HUES6 (cell line): ENCODE results near the gene CACNA1B.

Source experiments
- H3K27ac ChIP-seq: 2 replicates; pipeline ENCODE4 v1.7.0; 2013; ENCODE audit warnings: low read depth, mild to moderate bottlenecking, low read length, inconsistent platforms
- H3K27me3 ChIP-seq: 2 replicates; pipeline ENCODE4 v1.6.1; 2013; ENCODE audit warnings: low read length; ENCODE audit not compliant: control insufficient read depth, insufficient read depth
- H3K36me3 ChIP-seq: 2 replicates; pipeline ENCODE4 v1.6.1; 2013; ENCODE audit warnings: low read length; ENCODE audit not compliant: control insufficient read depth, insufficient read depth
- H3K4me1 ChIP-seq: 2 replicates; pipeline ENCODE4 v1.6.1; 2013; ENCODE audit warnings: low read length; ENCODE audit not compliant: control insufficient read depth, insufficient read depth
- H3K4me3 ChIP-seq: 2 replicates; pipeline ENCODE4 v1.5.1; 2013; ENCODE audit warnings: low read depth, low read length
- H3K9ac ChIP-seq: one replicate; pipeline ENCODE4 v1.6.1; 2013; ENCODE audit warnings: mild to moderate bottlenecking, low read length
- H3K9me3 ChIP-seq: 2 replicates; pipeline ENCODE4 v1.6.1; 2013; ENCODE audit warnings: low read depth, low read length; ENCODE audit not compliant: control insufficient read depth, insufficient read depth

Gene CACNA1B

GRCh38 chr9:137977571-137978261 lies 100.1 kb downstream of the CACNA1B start:
- Histone ChIP-seq H3K27ac (no peak overlapping the region), H3K36me3 (peaks cover 16% of the 10 kb centered on the region), H3K9ac (no peak overlapping the region), H3K27me3 (no peaks in the 10 kb centered on the region), H3K4me3 (no peak overlapping the region), H3K9me3 (no peaks in the 10 kb centered on the region), H3K4me1 (no peaks in the 10 kb centered on the region)

- Histone ChIP-seq H3K9ac (no peak overlapping the region), H3K9me3 (no peaks in the 10 kb centered on the region), H3K27me3 (no peaks in the 10 kb centered on the region), H3K4me3 (no peak overlapping the region), H3K36me3 (peaks cover 17% of the 10 kb centered on the region), H3K4me1 (no peaks in the 10 kb centered on the region), H3K27ac (no peak overlapping the region)
Measured at GRCh38 chr9:137978262-137978714, 100.7 kb downstream of the CACNA1B start.

GRCh38 chr9:137982200-137982599 lies 104.6 kb downstream of the CACNA1B start:
- no peaks in the 10 kb centered on the region for H3K27me3 ChIP-seq
- peaks cover 46% of the 10 kb centered on the region for H3K36me3 ChIP-seq

GRCh38 chr9:137984005-137984404 lies 106.4 kb downstream of the CACNA1B start:
- Histone ChIP-seq H3K27ac (no peak overlapping the region), H3K27me3 (no peaks in the 10 kb centered on the region), H3K9ac (no peak overlapping the region), H3K4me1 (no peaks in the 10 kb centered on the region; the same call in 1 of the 2 replicates), H3K9me3 (peaks cover 9% of the 10 kb centered on the region; the same call in 1 of the 2 replicates), H3K4me3 (no peak overlapping the region), H3K36me3 (peaks cover 48% of the 10 kb centered on the region)

More at GRCh38 chr9:137982200-137982599, 104.6 kb downstream of the CACNA1B start:
- H3K4me1 ChIP-seq = no peaks in the 10 kb centered on the region
- no peaks in the 10 kb centered on the region for H3K9me3 ChIP-seq
- H3K9ac ChIP-seq = no peak overlapping the region
- no peak overlapping the region for H3K4me3 ChIP-seq
- no peak overlapping the region for H3K27ac ChIP-seq

- no peaks in the 10 kb centered on the region; the same call in 1 of the 2 replicates for H3K4me1 ChIP-seq
- peaks cover 15% of the 10 kb centered on the region for H3K9me3 ChIP-seq
- H3K9ac ChIP-seq = no peak overlapping the region
- peaks cover 48% of the 10 kb centered on the region for H3K36me3 ChIP-seq
- no peaks in the 10 kb centered on the region for H3K27me3 ChIP-seq
- no peak overlapping the region for H3K4me3 ChIP-seq
- no peak overlapping the region for H3K27ac ChIP-seq
Measured at GRCh38 chr9:137984520-137985257, 107.1 kb downstream of the CACNA1B start.

- H3K27ac ChIP-seq = no peak overlapping the region
- H3K4me3 ChIP-seq = no peak overlapping the region
- H3K9ac ChIP-seq = no peak overlapping the region
- H3K36me3 ChIP-seq = peaks cover 41% of the 10 kb centered on the region; the same call in 1 of the 2 replicates
- H3K4me1 ChIP-seq = no peaks in the 10 kb centered on the region; the same call in 1 of the 2 replicates
- no peaks in the 10 kb centered on the region for H3K27me3 ChIP-seq
- H3K9me3 ChIP-seq = peaks cover 24% of the 10 kb centered on the region
Measured at GRCh38 chr9:137985637-137986071, 108.1 kb downstream of the CACNA1B start.

GRCh38 chr9:137986268-137987099 lies 108.9 kb downstream of the CACNA1B start:
- Histone ChIP-seq H3K9me3 (peaks cover 29% of the 10 kb centered on the region), H3K9ac (no peak overlapping the region), H3K4me3 (no peak overlapping the region), H3K27ac (no peak overlapping the region), H3K27me3 (no peaks in the 10 kb centered on the region), H3K36me3 (peaks cover 41% of the 10 kb centered on the region; the same call in 1 of the 2 replicates), H3K4me1 (no peaks in the 10 kb centered on the region; the same call in 1 of the 2 replicates)

GRCh38 chr9:137987244-137988030 lies 109.9 kb downstream of the CACNA1B start:
- H3K4me3 ChIP-seq = no peak overlapping the region
- peaks cover 37% of the 10 kb centered on the region for H3K9me3 ChIP-seq
- H3K27me3 ChIP-seq = no peaks in the 10 kb centered on the region
- H3K4me1 ChIP-seq = no peaks in the 10 kb centered on the region; the same call in 1 of the 2 replicates
- no peak overlapping the region for H3K9ac ChIP-seq
- H3K36me3 ChIP-seq = peaks cover 41% of the 10 kb centered on the region; the same call in 1 of the 2 replicates
- H3K27ac ChIP-seq = no peak overlapping the region

- Histone ChIP-seq H3K36me3 (peaks cover 41% of the 10 kb centered on the region; the same call in 1 of the 2 replicates), H3K9me3 (peaks cover 37% of the 10 kb centered on the region), H3K27ac (no peak overlapping the region), H3K4me3 (no peak overlapping the region), H3K4me1 (no peaks in the 10 kb centered on the region; the same call in 1 of the 2 replicates), H3K27me3 (no peaks in the 10 kb centered on the region), H3K9ac (no peak overlapping the region)
Measured at GRCh38 chr9:137988051-137988450, 110.5 kb downstream of the CACNA1B start.

GRCh38 chr9:137988701-137989100 lies 111.1 kb downstream of the CACNA1B start:
- no peak overlapping the region for H3K4me3 ChIP-seq
- no peaks in the 10 kb centered on the region; the same call in 1 of the 2 replicates for H3K4me1 ChIP-seq
- peaks cover 42% of the 10 kb centered on the region for H3K9me3 ChIP-seq
- peaks cover 38% of the 10 kb centered on the region; the same call in 1 of the 2 replicates for H3K36me3 ChIP-seq
- no peak overlapping the region for H3K9ac ChIP-seq
- no peak overlapping the region for H3K27ac ChIP-seq
- H3K27me3 ChIP-seq = no peaks in the 10 kb centered on the region
